Middle frontal gyrus (tissue), 1 donor: ENCODE data around the gene PPA2.
A peak's percentile ranks its signal among the peaks of the same experiment; 100 is the strongest.
"Not testable (repeated sequence)": the region's sequence is repeated elsewhere in the genome, so short reads cannot be mapped to it uniquely, and the experiment has no call there.

Experiments used
- DNase-seq: peaks from one replicate; pipeline ENCODE4 v3.0.0-alpha.2; 2015; ENCODE audit warnings: low spot score; ENCODE audit errors: extremely low spot score

Gene PPA2

DNA sequence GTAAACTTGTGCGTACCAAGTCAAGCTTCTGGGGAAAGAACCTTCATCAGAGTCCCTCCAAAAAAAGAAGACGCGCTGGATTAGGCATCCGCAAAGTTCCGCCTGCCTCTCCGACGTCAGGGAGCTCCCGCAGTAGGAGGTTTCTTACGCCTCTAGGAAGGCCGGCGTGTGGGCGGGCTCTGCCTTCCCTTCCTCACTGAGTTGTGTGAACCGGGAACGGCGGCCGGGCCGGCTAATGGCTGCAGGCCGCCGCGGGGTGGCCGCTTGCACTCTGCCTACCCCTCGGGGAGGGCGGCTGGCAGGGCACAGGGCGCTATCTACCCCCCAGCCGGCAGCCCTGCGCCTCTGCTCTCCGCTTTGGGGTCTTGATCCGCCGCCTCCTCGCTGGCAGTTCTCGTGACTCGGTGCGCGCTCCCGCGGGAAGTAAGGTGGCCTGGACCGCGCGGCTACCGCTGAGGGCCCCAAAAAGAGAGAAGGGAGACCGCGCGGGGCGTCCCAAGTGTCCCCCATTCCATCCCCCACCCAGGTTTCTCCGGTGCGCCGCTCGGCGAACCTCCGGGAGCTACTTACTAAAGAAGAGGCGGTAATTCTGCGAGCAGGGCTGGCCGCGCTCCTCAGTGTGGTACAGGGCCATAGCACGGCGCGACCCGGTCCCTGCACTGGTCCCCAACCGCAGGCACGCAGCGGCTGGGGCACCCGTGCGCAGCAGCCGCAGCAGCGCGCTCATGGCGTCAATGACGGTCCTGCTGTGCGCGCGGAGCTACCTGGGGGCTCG, at the start of gene PPA2:
Gene PPA2 (minus strand): TSS at position 739 of the 775 bp plus-strand sequence. CDS start 12 bp downstream, at position 727.
- peak; percentile 70 for DNase-seq

DNA sequence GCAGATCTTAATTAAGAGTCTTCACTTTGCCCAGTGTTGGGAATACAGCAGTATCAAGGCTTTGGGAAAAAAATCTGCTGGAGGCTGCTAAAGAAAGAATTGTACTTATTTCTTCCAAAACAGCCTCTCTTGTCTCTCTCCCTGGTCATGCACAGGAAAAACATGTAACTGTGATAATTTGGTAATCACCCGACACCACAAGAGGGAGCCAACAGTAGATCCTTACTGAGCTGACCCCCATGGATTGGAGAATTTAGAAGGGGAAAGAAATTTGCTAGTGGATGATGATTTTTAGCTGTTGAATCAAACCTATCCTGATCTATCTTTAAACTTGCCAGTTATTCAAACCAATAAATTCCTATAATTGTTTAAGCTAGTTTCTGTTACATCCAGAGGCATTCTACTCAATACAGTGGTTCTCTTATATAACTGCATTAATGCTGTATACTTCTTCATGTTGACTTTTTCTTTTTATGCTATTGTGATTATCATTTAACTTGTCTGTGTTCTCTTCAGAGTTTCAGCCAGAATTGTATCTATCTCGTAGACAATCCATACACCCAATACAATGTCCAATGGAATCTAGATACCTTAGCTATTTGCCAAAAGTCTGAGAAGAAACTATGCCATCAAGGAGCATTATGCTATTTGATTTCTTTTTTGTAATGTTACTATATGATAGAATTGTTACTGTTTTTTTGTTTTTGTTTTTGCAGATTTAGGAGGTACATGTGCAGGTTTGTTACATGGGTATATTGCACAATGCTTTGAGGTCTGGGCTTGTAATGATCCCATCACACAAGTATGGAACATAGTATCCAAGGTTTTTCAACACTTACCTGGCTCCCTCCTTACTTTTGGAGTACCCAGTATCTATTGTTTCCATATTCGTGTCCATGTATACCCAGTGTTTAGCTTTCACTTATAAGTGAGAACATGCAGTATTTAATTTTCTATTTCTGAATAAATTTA, 47.2 kb upstream of the PPA2 start:
- peak; percentile 43 for DNase-seq

DNA sequence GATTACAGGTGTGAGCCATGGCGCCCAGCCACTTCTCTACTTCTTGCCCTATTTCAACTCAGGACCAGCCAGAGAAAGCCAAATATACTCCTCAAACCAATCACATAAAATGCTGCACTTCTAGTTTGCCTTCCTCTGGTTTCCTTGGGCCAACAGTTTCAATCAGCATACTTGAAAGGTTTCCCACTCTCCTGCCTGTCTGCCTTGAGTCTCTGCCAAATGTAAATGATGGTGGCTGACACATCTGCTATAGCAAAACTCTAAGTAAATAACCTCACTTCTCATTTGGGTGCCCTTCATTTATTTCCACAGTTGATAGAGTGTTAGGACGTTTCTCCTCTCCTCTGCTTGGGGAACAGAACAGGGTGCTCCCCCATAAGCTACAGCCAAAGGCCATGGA, 36.4 kb upstream of the PPA2 start:
- DNase-seq: no peak

DNA sequence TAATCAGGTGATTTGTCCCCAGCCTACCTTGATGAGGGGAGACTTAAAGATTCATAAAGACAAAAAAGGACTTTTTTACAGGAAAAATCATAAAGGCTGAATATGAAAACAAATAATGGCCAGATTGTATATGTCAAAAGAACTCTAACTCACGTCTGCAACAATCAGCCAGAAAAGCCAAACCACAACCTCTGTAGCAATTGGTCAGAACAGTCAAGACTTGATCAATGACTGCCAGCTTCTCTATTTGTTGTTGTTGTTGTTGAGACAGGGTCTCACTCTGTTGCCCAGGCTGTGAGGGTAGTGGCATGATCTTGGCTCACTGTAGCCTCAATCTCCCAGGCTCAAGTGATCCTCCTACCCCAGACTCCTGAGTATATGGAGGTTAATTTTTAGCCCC, 35.9 kb upstream of the PPA2 start:
- no peak for DNase-seq

DNA sequence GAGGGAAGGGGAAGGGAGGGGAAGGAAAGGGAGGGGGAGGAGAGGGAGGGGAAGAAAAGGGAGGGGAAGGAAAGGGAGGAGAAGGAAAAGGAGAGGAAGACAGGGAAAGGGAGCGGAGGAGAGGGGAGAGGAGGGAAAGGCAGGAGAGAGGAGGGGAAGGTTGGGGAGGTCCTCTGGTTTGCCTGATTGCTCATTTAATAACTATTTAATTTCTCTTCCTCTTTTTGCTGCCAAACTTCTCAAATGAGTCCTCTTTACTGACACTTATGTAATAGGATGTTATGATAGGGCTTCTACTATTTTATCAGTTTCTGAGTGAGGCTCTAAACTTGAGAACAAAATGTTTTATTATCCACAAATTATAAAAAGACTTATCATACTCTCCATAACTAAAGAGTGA, 35.4 kb upstream of the PPA2 start:
- DNase-seq: no peak

DNA sequence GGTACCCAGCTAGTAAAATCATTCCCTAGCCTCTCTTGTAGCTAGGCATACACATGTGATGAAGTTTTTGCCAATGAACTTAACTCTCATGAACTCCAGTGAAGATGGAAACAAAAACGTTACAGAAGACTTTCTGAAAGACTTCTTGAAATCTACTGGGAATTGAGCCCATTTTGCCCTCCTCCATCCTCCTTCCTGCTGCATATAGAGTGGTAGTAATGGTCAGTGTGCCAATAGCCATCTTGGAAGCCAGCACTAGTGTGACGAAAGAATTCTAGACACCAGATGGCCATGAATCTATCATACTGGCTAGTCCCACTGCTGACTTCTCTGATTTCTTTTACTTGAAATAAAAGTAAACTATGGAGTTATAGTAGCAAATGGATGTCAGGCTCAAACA, 30.9 kb upstream of the PPA2 start:
- no peak for DNase-seq

DNA sequence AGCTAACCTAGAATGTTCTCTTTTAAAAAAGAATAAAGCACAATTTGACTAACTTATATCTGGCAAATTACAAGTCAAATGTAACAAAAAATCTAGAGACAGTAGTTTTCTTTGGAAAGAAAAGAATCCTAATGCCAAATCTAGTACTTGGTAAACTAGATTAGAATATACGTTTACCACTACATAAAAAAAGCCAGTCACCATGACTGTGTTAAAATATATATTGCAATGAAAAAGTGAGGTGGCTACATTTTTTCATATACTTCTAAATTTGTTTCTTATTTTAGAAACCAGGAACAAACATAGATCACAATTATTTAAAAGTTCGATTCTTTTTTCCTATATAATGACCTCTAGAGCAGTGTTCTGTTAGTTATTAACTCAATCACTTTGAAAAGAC, 29.6 kb upstream of the PPA2 start:
- no peak for DNase-seq

DNA sequence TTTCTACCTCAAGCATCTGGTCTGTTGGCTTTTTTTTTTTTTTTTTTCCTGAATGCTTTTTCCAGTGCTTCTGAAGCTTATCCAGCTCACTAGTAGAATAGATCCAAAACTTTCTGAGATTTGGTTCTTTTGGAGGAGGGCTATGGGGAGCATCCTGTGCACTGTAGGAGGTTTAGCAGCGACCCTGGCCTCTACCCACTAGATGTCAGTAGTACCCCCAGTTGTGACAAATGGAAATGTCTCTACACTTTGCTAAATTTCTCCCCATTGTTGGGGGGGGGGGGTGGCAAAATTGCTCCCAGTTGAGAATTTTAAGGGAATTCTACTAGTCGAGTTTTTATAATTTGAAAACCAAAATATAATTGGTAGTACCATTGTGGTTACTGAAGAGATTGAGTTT, 23.0 kb upstream of the PPA2 start:
- DNase-seq: no peak

DNA sequence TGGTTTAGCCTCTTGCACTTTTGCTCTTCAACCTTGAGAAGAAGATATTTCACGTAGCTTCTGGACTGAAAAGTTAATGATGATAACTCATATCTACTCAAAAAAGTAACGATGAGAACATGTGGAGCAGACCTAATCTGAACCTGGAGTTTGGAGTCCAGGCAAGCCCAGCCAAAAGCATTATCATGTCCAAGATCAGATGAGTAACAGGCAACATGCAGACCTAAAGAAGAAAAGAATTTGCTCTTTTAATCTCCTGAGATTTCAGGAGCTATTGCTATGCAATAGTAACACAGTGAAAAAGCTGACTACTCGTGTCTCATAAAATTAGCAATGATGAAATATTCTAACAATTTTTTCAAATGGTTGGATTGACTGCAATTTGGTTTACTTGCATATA, 21.8 kb upstream of the PPA2 start:
- no peak for DNase-seq

DNA sequence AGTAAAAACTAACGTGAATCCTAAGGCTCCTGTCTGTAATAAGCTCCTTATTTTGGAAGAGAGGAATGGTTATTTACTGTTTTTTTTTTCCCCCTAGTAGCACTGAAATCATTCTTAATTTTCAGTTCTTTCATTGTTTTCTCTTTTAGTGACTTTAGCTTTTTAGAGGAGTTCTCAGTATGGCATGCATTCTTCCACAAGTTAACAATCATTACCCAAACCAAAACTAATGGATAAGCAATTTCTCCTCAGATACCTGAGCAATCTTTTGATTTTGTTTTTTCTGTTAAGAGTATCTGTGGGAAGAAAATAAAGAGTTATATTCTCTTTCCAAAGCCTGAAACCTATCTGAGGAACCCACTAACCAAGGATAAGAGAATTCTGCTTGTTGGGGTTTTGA, 16.7 kb upstream of the PPA2 start:
- no peak for DNase-seq

DNA sequence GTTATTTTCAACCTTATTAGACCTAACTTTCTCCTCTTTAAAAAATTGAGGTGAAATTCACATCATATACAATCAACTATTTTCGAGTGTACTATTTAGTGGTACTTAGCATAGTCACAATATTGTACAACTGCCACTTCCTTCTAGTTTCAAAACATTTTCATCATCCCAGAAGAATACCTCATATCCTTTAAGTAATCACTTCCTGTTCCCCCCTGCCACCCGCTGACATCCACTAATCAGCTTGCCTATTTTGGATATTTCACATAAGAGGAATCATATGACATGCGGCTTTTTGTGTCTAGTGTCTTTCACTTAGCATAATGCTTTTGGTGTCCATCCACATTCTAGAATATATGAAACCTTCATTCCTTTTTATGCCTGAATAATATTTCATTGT, 10.0 kb upstream of the PPA2 start:
- no peak for DNase-seq

DNA sequence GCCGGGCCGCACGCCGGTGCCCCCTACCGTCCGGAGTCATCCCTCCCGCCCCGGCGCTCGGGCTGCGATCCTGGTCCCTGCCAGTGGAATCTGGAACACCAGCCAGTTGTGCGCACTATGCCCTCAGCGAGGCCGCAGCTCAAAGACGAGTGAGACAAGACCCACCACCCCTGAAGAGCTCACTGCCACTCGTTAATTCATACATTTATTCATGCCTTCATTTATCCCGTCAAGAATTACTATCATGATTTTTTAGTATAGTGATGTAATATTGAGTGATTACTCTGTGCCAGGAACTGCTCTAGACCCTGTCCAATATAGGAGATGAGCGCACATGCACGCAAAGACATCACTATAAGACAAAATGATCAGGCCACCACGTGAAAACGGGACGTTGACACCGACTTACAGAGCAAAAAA, 247 bp upstream of the PPA2 start:
- no peak for DNase-seq

DNA sequence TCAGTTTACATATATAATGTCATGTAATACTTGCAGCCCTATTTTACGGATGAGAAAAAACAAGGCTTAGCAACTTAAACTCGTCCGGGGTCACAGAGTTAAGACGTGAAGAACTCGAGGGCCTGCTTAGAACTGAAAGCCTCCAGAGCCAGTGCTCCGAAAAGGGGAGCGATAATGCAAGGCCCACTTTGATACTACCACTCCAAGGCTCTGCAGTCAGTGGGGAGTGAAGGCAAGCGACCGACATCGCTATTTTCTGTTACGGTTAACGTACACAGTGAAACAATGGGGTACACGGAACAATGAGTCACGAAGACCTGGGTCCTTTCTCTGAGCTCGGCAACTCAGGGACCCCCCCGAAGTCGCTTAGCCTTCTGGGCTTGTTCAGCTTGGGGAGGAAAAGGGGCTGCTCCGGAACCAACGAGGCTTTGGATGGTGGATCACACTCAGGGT, 965 bp downstream of the PPA2 start:
- DNase-seq: no peak

DNA sequence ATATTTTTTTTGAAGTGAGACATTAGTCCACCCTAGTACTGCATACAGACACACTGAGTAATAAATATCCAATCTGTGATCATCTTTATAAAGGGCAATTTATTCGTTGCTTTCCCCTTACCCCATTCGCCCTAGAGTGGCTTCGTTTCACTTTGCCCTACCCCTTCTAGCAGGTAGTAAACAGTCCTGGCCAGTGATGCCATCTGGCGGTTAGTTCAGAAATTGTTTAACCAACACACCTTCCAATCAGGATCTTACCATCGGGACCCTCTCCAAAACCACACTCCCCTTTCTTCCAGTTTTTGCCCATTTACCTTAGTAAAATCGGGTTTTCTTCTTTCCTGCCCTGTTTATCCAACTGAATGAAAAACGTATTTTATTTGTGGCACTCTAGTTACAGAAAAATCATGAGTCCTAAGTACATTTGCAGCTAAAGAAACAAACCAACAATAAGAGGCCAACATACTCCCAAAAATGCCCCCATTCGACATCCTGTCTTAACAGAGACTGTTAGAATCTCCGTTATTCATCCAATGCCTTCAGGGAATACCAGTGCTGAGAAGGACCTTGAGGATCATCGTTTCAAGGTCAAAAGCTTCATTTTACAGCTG, 2.2 kb downstream of the PPA2 start:
- DNase-seq: peak; percentile 29

DNA sequence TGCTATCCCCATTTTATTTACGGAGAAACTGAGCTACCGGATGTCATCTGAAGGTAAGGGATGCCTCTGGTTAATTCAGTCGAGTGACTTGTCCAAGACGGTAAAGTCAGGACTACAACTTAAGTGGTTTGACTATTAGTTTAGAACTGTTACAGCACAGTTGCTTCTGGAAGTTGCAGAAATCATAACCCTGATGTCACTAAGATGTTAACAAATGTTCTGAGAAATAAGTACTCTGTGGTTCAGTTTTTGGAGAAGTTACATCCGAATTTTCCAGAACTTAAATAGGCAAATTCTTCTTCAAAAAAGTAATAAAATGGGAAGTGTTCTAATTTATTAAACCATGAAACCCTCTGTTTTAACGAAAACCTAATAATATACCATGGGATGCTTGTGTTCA, 3.1 kb downstream of the PPA2 start:
- no peak for DNase-seq

DNA sequence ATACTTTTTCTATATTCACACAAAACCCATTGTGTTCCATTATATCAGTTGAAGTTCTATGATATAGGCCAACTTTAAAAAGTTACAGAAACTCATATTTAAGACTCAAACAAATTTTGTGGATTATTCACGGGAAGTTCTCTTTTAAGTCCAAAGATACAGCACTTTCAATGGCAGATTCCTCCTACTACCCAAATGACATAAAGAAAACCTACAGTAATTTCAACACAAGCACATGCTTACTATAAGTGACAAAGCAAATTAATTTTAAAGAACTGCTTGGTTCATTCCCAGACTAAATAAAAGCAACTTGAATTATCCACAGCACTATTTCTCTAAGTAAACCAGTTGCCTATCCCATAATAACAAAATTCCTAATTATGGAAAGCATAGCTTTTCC, 4.1 kb downstream of the PPA2 start:
- DNase-seq: no peak

DNA sequence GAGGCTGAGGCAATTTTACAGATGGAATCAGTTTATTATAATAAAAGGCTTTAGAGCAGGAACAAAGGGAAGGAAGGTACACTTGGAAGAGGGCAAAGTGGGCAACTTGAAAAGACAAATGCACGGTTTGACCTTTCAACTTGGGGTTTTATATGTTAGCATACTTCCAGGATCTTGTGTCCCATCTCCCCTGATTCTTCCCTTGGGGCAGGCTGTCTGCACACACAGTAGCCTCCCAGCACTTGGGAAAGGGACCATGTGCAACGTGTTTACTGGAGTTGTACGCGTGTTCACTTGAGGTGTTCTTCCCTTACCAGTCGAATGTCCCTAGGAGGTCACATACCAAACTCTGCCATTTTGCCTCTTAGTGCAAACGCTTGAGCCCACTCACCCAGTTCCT, 7.3 kb downstream of the PPA2 start:
- no peak for DNase-seq

DNA sequence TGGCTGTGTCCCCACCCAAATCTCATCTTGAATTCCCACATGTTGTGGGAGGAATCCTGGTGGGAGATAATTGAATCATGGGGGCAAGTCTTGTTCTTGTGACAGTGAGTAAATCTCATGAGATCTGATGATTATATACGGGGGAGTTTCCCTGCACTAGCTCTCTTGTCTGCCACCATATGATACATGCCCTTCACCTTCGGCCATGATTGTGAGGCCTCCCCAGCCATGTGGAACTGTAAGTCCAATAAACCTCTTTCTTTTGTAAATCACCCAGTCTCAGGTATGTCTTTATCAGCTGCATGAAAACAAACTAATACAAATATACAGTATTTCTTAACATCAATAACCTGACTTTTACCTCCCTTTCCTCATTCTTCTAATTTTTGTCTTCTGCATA, 9.3 kb downstream of the PPA2 start:
- not testable (repeated sequence) for DNase-seq

DNA sequence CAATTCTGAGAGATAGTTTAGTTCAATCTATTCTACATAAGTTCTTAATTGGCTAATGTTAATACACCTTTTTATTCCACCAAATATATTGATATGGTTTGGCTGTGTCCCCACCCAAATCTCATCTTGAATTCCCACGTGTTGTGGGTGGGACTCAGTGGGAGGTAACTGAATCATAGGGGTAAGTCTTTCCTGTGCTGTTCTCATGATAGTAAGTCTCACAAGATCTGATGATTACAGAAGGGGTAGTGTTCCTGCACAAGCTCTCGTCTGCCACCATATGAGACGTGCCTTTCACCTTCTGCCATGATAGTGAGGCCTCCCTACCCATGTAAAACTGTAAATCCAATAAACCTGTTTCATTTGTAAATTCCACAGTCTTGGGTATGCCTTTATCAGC, 11.3 kb downstream of the PPA2 start:
- no peak for DNase-seq

DNA sequence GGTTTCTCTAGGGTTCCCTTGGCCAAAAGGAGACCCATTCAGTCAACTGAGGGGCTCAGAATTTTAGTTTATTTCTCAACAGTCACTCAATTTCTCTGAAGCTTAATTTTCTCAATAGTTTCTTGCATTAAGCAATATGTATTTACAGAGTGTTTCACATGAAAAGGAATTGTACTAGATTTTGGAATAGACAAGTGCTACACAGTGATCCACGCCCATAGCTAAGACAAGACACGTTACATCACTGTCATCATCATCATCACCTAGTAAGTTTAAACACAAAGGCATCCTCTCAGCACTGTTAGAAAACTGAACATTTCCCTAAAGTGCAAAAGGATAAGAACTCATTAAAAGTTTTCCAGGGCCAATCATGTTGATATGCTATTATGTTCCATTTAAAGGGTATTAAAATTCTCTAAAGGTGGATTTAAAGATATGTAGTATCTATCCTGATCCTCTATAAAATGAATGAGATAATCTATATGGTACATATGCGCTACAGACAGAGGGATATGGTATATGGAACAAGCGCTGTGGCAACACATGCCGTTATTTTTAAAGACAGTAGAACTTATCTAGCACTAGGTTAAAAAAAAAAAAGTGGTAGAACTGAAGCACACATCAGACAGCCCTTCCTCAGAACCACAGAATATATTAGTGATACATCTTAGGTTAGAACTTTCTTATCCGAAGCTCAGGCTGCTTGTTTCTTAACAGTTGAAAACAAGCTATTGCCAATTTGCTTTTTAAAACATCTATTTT, 12.1 kb downstream of the PPA2 start:
- DNase-seq: no peak

DNA sequence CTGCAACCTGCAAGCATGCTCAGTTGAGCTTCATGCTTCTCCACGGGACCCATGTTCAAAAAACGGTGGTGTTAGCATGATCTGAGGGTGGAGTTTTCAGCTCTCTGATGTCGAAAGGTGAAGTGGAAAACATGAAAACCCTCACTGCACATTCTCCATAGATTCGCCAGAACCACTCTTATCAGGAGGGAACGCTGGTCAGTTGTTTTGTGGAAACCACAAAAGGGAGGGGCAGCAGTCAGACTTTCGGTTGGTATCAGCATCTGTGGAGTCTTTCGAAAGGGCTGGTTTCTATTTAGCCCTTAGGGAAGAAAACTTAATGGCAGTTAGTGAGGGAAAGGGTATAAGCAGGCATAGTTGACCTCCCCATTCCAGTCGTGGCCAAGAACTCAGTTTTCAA, 12.6 kb downstream of the PPA2 start:
- DNase-seq: no peak
